Glutamatergic neuron (in vitro differentiated cells): ENCODE measurements around the gene BCAT1. TPM values are rescaled to one million over a fixed set of nuclear protein-coding genes. Genes with fewer than 3 reads are reported as not detected.

Source experiments
- DNase-seq: peaks from one replicate; pipeline ENCODE4 v3.0.0; 2022
- H3K27ac Mint-ChIP-seq: one replicate; pipeline ENCODE4 v1.8.0; 2020; ENCODE audit warnings: mild to moderate bottlenecking, mixed read lengths, inconsistent platforms; ENCODE audit not compliant: unreplicated experiment
- H3K27me3 Mint-ChIP-seq: one replicate; pipeline ENCODE4 v1.8.0; 2020; ENCODE audit warnings: mild to moderate bottlenecking, moderate library complexity, mixed read lengths, inconsistent platforms; ENCODE audit not compliant: unreplicated experiment
- H3K36me3 Mint-ChIP-seq: one replicate; pipeline ENCODE4 v1.8.0; 2020; ENCODE audit warnings: mild to moderate bottlenecking, mixed read lengths, inconsistent platforms; ENCODE audit not compliant: unreplicated experiment
- H3K4me1 Mint-ChIP-seq: one replicate; pipeline ENCODE4 v1.8.0; 2020; ENCODE audit warnings: mild to moderate bottlenecking, low read depth, mixed read lengths, inconsistent platforms; ENCODE audit not compliant: unreplicated experiment
- H3K4me3 Mint-ChIP-seq: one replicate; pipeline ENCODE4 v1.8.0; 2020; ENCODE audit warnings: mild to moderate bottlenecking, mixed read lengths, inconsistent platforms; ENCODE audit not compliant: unreplicated experiment
- H3K9me3 Mint-ChIP-seq: one replicate; pipeline ENCODE4 v1.8.0; 2020; ENCODE audit warnings: mild to moderate bottlenecking, moderate library complexity, mixed read lengths, inconsistent platforms; ENCODE audit not compliant: unreplicated experiment
- CTCF ChIP-seq: fragments of 200-600 bp; sonication (generic); IDR thresholded peaks from one replicate; pipeline ENCODE4 v1.5.0; 2021; ENCODE audit not compliant: partially characterized antibody, unreplicated experiment
- total RNA-seq: library from RNA; stranded (reverse); fragmentation: NEBNext Ultra II Directional; extraction: Animal tissue kit (Norgen Biotek cat#: 25700); gene quantifications from one replicate; pipeline ENCODE4 v1.2.1, GENCODE V29; 2021; ENCODE audit not compliant: unreplicated experiment

The BCAT1 gene
- total RNA-seq, 1 donor from 2014 or later = 401 TPM

GRCh38 chr12:24896171-24896570 lies 52.7 kb downstream of the BCAT1 start:
- no peak overlapping the region for H3K27ac Mint-ChIP-seq

GRCh38 chr12:24895612-24896011 lies 53.3 kb downstream of the BCAT1 start:
- H3K27me3 Mint-ChIP-seq = no peaks in the 10 kb centered on the region
- no peak overlapping the region for H3K27ac Mint-ChIP-seq
- TF ChIP-seq CTCF = no peak
- no peaks in the 10 kb centered on the region for H3K36me3 Mint-ChIP-seq
- H3K4me1 Mint-ChIP-seq = peaks cover 7% of the 10 kb centered on the region
- no peak for DNase-seq
- peaks cover 2% of the 10 kb centered on the region for H3K9me3 Mint-ChIP-seq
- no peak overlapping the region for H3K4me3 Mint-ChIP-seq

More at GRCh38 chr12:24896171-24896570, 52.7 kb downstream of the BCAT1 start:
- no peaks in the 10 kb centered on the region for H3K36me3 Mint-ChIP-seq
- peaks cover 8% of the 10 kb centered on the region for H3K4me1 Mint-ChIP-seq
- no peak overlapping the region for H3K4me3 Mint-ChIP-seq
- peaks cover 2% of the 10 kb centered on the region for H3K9me3 Mint-ChIP-seq
- TF ChIP-seq CTCF = no peak
- no peak for DNase-seq
- H3K27me3 Mint-ChIP-seq = peaks cover 3% of the 10 kb centered on the region

- Mint-ChIP-seq H3K27ac (no peak overlapping the region), H3K9me3 (peaks cover 5% of the 10 kb centered on the region), H3K36me3 (no peaks in the 10 kb centered on the region), H3K4me3 (no peak overlapping the region), H3K4me1 (peaks cover 9% of the 10 kb centered on the region), H3K27me3 (no peaks in the 10 kb centered on the region)
- no peak for TF ChIP-seq CTCF
- no peak for DNase-seq
Observed at GRCh38 chr12:24894879-24895278, 54.0 kb downstream of the BCAT1 start.

- DNase-seq = no peak
- Mint-ChIP-seq H3K4me1 (peaks cover 9% of the 10 kb centered on the region), H3K9me3 (peaks cover 5% of the 10 kb centered on the region), H3K4me3 (no peak overlapping the region), H3K27me3 (peaks cover 1% of the 10 kb centered on the region), H3K36me3 (no peaks in the 10 kb centered on the region), H3K27ac (no peak overlapping the region)
- no peak for TF ChIP-seq CTCF
Observed at GRCh38 chr12:24890048-24890803, 58.7 kb downstream of the BCAT1 start.

GRCh38 chr12:24889411-24889810 lies 59.5 kb downstream of the BCAT1 start:
- no peak for TF ChIP-seq CTCF
- Mint-ChIP-seq H3K27ac (no peak overlapping the region), H3K9me3 (peaks cover 5% of the 10 kb centered on the region), H3K4me1 (peaks cover 6% of the 10 kb centered on the region), H3K27me3 (peaks cover 1% of the 10 kb centered on the region), H3K4me3 (no peak overlapping the region), H3K36me3 (no peaks in the 10 kb centered on the region)
- DNase-seq = no peak
